GM13977 (cell line): Measurements from ENCODE around the gene PPP1R15B.
A peak's percentile ranks its signal among the peaks of the same experiment; 100 is the strongest.

Experiments used
- DNase-seq: peaks from one replicate; pipeline ENCODE4 v3.0.0; 2012; ENCODE audit warnings: low spot score
- in situ Hi-C: fragments of 300-500 bp; cut with MboI; formaldehyde crosslinking; loops from one replicate; pipeline ENCODE4 v1.12.0; 2022; ENCODE audit warnings: low sequenced_read_pairs, low pct_unique_long_range_greater_than_20kb, mixed read lengths, inconsistent platforms; ENCODE audit not compliant: unreplicated experiment
- TF ChIP-seq, protein P1 (sequence below): IDR thresholded peaks from 2 replicates; pipeline ENCODE4 v1.5.1; 2012; ENCODE audit warnings: mild to moderate bottlenecking, control low read depth; ENCODE audit not compliant: insufficient read depth; ENCODE audit errors: extremely low read depth, missing control alignments

The PPP1R15B gene

DNA sequence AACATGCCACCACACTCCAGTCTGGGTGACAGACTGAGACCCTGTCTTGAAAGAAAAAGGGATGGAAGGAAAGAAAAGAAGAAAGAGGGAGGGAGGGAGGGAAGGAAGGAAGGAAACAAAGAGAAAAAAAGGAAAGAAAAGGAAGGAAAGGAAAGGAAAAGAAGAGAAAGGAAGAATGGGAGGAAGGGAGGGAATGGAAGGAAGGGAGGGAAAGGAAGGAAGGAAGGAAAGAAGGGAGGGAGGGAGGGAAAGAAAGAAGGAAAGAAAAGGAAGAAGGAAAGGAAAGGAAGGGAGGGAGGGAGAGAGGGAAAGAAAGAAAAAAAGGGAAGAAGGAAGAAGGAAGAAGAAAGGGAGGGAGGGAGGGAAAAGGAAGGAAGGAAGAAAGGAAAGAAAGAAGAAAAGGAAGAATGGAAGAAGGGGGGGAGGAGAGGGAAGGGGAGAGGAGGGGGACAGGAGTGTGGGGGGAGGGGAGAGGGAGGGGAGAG is 5.0 kb upstream of the PPP1R15B start:
- TF ChIP-seq, protein P1, sequence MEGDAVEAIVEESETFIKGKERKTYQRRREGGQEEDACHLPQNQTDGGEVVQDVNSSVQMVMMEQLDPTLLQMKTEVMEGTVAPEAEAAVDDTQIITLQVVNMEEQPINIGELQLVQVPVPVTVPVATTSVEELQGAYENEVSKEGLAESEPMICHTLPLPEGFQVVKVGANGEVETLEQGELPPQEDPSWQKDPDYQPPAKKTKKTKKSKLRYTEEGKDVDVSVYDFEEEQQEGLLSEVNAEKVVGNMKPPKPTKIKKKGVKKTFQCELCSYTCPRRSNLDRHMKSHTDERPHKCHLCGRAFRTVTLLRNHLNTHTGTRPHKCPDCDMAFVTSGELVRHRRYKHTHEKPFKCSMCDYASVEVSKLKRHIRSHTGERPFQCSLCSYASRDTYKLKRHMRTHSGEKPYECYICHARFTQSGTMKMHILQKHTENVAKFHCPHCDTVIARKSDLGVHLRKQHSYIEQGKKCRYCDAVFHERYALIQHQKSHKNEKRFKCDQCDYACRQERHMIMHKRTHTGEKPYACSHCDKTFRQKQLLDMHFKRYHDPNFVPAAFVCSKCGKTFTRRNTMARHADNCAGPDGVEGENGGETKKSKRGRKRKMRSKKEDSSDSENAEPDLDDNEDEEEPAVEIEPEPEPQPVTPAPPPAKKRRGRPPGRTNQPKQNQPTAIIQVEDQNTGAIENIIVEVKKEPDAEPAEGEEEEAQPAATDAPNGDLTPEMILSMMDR = no peak
- no peak for DNase-seq
- in situ Hi-C loops = no loop called here

DNA sequence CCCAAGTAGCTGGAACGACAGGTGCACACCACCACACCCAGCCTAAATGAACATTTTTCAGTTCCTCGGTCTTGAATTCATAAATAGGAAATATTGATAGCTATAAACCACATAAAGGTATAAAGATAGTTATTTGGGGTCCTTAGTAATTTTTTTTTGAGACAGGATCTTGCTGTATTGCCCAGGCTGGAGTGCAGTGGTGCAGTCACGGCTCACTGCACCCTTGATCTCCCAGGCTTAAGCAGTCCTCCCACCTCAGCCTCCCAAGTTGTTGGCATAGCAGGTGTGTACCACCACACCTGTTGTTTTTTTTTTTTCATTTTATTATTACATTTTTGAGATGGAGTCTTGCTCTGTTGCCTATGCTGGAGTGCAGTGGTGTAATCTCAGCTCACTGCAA is 3.7 kb upstream of the PPP1R15B start:
- no peak for DNase-seq
- in situ Hi-C loops = no loop called here
- TF ChIP-seq, protein P1 = no peak

DNA sequence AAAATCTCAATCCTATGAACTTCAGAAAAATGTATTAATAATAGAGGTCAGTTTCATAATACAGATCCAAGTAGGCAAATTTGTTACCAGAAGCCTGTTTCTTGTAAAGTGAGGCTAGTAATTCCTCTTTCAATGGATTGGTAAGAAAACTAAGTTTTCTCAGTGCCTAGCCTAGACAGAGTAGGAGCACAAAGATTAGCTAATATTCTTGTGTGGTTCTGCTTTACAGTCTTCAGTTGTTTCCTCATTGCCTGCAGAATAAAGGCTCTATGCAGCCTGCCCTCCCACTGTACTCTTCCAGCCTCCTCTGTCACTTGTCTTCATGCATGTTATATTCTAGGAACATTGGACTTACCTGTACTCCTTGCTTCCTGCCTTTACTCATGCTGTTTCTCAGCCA is 2.4 kb upstream of the PPP1R15B start:
- in situ Hi-C loops = no loop called here
- DNase-seq = no peak
- TF ChIP-seq, protein P1 = no peak

DNA sequence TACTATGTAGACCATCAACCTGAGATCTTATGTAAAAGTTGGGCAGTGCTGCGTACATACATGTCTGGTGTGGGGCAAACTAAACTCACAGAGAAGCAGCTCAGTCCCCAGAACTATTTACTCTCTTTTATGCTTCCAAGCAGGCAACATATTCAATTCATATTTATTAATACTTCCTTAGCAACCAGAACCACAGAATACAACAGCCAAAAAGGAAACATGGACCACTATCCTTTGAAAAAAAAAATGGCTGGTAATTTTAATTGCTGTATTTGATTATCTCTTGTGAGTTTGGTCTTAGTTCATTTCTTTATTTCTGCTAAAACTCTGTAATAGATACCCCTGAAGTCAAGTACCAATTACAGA is 1.5 kb upstream of the PPP1R15B start:
- in situ Hi-C loops = no loop called here
- DNase-seq = no peak
- TF ChIP-seq, protein P1 = no peak

DNA sequence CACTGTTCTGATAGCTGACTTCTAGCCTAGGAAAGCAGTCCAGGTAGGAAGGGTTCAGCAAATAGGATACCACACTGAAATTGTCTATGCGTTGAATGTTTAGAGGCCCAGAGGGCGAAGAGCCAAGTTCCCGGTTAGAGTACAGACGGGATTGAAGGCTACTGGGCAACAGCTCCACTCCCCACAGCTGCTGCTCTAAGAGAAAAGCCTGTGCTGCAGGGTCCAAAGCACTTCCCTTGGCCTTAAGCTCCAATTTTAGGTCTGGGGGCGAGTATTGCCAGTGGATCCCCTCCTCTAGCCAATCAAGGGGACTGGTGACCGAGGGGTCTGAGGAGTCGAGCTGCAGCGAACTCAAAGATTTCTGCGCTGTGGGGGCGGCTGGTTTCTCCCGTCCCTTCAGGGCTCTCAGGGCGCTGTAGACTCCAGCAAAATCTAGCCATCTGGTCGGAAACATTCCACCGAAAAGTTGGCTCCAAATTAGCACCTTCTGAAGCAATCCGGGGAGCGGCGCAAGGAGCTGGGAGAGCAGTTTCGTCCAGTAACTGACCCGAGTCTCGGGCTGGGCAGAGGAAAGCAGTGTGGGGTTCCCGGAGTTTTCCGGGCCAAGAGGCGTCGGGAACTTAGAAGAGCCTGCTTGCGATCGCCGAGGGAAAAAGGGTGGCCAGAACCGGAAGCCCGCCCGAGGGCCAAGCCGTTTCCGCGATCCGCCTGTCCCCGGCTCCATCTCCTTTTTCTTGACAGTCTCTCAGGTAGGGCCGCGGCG is 748 bp downstream of the PPP1R15B start:
- TF ChIP-seq, protein P1 = no peak

DNA sequence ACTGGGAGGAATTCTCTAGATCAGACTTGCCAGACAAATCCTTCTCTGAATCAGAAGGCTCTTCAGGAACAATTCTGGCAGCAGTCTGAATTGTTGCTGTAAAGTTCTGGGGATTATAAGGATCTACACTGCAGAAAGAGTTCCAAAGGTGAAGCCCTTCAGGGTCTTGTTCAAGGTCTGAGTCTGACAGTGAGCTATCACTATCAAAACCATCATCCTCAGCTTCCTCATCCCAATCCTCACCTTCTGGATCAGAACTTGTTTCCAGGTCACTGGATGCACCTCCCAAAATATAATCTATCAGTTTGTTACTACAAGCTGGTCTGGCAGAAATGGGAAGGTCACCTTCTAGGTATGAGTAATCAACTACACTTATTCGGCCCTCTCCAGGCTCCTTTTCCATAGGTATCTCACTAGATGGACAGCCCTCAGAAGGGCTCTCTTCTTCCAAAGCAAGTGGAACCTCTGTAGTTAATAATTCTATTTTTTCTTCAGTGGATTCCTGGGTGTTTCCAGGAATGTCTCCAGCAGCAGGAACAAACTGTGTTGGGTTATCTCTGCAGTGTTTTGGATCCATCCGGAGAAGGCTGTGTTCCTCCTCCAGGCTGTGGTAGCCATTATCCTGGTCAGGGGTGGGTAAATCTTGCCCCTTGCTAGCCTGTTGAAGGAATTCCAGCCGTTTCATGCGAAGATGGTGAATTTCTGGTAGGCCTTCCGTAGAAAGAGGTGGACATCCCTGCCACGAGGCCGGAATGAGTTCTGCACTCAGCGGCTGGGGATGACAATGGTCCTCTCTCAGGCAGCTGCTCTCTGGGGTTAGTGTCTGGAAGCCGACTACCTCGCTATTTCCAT is 1.6 kb downstream of the PPP1R15B start:
- in situ Hi-C loops = no loop called here
- DNase-seq = no peak
- TF ChIP-seq, protein P1 = no peak

More for the DNA sequence above, 748 bp downstream of the PPP1R15B start:
- in situ Hi-C loops = no loop called here
- DNase-seq = peak; percentile 55
